Cardiac fibroblast (primary cell): ENCODE results near the gene FBXO31.

ENCODE experiments used
- DNase-seq, 2 donors: peaks; one replicate each; pipeline versions ENCODE4 v3.0.0 to v3.0.0-alpha.2; 2010; ENCODE audit warnings: low read depth in 2 of 2
- H3K4me3 ChIP-seq, 2 donors: replicated peaks in 1 of 2; 1 replicate in 1 of 2; 2 replicates in 1 of 2; pipeline ENCODE4 v1.5.1; 2011; ENCODE audit warnings: low read depth in 2 of 2, low read length in 2 of 2, mild to moderate bottlenecking in 2 of 2, moderate library complexity in 1 of 2
- TF ChIP-seq, protein P1 (sequence below): IDR thresholded peaks from one replicate; pipeline ENCODE4 v1.5.1; 2011; ENCODE audit warnings: low read depth, mild to moderate bottlenecking, low read length, inconsistent platforms

FBXO31 gene

DNA sequence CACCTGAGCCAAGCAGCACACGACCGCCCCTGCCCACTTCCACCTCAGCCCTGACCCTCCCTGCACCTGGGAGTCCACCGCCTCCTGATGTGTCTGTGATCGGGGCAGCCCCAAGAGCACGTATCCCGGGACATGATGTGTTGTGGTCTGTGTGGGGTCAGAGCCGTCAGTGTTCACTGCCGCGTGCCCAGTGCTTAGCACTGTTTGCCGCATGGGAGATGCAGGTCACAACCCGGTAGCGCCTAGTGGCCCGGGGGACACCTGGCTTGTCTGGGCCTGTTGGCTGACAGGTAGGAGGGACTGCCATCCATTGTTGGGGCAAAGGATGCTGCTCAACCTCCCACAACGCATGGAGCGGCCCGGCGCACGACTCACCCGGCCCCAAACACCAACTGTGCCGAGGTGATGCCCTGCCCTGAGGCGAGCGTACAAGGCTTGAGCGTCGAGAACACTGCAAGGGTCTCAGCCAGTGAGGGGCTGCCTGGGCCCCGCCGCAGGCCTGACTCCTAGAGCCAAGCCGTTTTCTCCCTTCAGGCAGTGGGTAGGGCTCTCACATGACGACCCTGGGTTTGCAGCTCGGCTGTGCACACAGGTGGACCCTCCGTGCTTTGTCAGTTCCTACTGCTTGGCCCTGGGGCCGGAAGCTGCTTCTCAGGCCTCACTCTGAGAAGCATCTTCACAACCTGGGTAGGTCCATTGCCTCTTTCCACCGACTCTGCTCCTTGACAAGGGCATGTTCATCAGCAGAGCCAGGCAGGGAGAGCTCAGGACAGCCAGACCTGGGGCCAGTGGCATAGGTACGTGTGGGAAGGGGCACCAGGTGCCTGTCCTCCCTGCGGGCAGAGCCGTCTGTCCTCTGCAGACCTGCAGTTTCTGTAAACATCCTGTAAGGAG lies 60.5 kb downstream of the FBXO31 start:
- TF ChIP-seq, protein P1, sequence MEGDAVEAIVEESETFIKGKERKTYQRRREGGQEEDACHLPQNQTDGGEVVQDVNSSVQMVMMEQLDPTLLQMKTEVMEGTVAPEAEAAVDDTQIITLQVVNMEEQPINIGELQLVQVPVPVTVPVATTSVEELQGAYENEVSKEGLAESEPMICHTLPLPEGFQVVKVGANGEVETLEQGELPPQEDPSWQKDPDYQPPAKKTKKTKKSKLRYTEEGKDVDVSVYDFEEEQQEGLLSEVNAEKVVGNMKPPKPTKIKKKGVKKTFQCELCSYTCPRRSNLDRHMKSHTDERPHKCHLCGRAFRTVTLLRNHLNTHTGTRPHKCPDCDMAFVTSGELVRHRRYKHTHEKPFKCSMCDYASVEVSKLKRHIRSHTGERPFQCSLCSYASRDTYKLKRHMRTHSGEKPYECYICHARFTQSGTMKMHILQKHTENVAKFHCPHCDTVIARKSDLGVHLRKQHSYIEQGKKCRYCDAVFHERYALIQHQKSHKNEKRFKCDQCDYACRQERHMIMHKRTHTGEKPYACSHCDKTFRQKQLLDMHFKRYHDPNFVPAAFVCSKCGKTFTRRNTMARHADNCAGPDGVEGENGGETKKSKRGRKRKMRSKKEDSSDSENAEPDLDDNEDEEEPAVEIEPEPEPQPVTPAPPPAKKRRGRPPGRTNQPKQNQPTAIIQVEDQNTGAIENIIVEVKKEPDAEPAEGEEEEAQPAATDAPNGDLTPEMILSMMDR: no peak
- no peak overlapping the region for H3K4me3 ChIP-seq
- no peak for DNase-seq

GRCh38 chr16:87322360-87322759 lies 61.2 kb downstream of the FBXO31 start:
- DNase-seq: no peak

DNA sequence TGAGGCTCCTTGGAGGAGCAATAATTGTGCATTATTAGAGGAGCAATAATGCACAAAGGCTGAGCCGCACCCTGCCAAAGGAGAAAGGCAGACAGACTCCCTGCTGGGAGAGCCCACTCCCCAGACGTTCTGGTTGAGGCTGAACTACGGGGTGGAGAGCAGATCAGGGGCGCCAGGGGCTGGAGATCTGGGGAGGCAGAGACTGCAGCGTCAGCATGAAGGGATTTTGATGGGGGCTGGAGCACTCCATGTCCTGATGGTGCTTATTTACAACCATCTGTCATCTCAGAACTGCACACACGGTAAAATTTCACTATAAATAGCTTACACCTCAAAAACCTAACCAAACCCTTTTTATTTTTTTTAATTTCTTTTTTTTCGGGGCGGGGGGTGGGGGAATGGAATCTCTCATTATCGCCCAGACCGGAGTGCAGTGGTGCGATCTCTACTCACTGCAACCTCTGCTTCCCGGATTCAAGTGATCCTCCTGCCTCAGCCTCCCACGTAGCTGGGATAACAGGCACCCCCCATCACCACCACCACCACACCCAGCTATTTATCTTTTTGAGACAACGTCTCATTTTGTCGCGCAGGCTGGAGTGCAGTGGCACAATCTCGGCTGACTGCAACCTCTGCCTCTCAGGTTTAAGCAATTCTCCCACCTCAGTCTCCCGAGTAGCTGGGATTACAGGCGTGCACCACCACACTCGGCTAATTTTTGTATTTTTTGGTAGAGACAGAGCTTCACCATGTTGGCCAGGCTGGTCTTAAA lies 62.1 kb downstream of the FBXO31 start:
- DNase-seq: no peak
- TF ChIP-seq, protein P1: no peak
- no peak overlapping the region for H3K4me3 ChIP-seq

More at GRCh38 chr16:87322360-87322759, 61.2 kb downstream of the FBXO31 start:
- H3K4me3 ChIP-seq: no peak overlapping the region
- TF ChIP-seq, protein P1: no peak

DNA sequence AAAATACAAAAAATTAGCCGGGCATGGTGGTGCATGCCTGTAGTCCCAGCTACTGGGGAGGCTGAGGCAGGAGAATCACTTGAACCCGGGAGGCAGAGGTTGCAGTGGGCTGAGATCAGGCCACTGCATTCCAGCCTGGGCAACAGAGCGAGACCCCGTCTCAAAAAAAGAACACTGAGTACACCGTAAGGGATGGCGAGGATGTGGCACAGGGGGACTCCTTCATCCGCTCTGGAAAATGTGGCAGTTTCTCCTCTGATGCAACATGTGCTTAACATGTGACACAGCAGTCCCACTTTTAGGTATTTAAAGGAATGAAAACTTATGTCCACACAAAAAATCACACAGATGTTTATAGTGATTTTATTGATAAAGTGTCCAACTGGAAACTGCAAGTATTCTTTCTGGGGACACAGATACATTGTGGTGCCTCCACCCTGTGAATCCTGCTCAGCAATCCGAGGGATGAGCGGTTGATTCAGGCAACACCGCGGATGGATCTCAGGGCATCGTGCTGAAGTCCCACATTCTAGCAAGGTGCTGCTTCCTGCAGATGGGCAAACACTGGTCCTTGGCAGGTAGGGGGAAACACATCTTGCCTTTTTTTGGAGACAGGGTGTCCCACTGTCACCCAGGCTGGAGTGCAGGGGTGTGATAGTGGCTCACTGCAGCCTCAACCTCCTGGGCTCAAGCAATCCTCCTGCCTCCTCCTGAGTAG lies 62.9 kb downstream of the FBXO31 start:
- no peak for DNase-seq
- TF ChIP-seq, protein P1: no peak
- H3K4me3 ChIP-seq: no peak overlapping the region

DNA sequence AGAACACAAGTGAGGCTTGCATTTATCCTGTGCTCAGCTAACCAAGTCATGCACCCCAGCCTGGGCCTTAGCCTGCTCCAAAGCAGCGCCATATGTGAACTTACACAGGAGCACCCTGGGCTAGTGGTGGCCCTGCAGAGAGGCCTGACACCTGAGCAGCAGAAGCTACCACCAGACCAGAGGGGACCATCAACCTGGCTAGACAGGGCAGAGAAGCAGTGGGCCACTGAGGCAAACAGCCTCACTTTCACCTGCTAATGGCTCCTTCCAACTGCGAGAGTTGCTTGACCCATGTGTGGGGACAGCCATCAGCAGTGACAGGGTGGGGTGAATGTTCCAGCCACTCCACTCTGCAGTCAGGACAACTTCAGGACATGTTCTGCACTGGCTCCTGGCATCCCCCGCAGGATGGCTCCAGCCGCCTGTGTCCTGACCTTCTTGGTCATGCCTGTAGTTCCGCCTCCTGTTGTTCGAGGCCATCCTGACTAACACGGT lies 63.5 kb downstream of the FBXO31 start:
- TF ChIP-seq, protein P1: no peak
- no peak overlapping the region for H3K4me3 ChIP-seq
- no peak for DNase-seq

DNA sequence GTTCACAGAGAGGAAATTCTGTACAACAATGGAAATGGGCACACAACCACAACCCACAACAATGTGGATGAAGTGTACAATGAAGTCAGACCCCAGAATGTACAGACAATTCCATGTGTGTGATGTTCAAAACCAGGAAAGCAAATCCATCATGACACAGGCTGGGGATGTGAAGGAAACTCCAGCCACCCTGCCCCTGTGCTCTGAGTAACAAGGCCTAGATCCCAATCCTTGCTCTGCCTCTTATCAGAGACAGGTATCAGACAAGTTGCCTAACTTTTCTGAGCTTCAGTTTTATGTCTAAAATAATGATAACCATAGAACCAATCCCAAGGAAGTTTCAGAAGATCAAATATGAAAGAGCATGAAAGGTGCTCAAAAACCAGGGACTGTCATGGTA lies 64.6 kb downstream of the FBXO31 start:
- H3K4me3 ChIP-seq: no peak overlapping the region
- TF ChIP-seq, protein P1: no peak
- DNase-seq: no peak
